Aortic smooth muscle cell (primary cell): ENCODE data around the gene ARHGAP15. TPM values are rescaled to one million over a fixed set of nuclear protein-coding genes. Genes with fewer than 3 reads are reported as not detected.

ENCODE experiments used
- total RNA-seq: library from RNA; depleted of rRNA; stranded (reverse); fragments of >200 nt; gene quantifications from 2 replicates; pipeline ENCODE4 v1.2.3, GENCODE V29; 2014

ARHGAP15 gene
- 0.31 TPM in 1 of 2 replicates, not detected in the other for total RNA-seq

GRCh38 chr2:143128681-143129580 lies at the start of gene ARHGAP15:
Gene ARHGAP15 (plus strand): TSS chr2:143129419.

